ENCODE data around the gene MRC1.

- TF ChIP-seq CTCF (IDR thresholded peaks at IDR 0.05) (no peak), EZH2 (IDR thresholded peaks at IDR 0.05; ENCODE audit: borderline replicate concordance, insufficient read depth, low read depth, low read length, poor library complexity, severe bottlenecking) (no peak)
Measured at GRCh38 chr10:17821893-17822292, 12.7 kb downstream of the MRC1 start.

Measured in B cell (primary cell).